CD4-positive, alpha-beta T cell treated with Interleukin-2 at 100 ng/mL for 4 hours (primary cell): ENCODE data around the gene CCDC91.
"Not testable (repeated sequence)": the region's sequence is repeated elsewhere in the genome, so short reads cannot be mapped to it uniquely, and the experiment has no call there.

Experiments used
- DNase-seq: peaks from one replicate; pipeline ENCODE4 v3.0.0-alpha.2; 2020; ENCODE audit warnings: low spot score

Gene CCDC91

GRCh38 chr12:28367326-28367725, 177.1 kb downstream of the CCDC91 start:
- DNase-seq: no peak

- DNase-seq: no peak
Measured at GRCh38 chr12:28367993-28368392, 177.7 kb downstream of the CCDC91 start.

- no peak for DNase-seq
Measured at GRCh38 chr12:28369483-28369882, 179.2 kb downstream of the CCDC91 start.

GRCh38 chr12:28374556-28374955, 184.3 kb downstream of the CCDC91 start:
- no peak for DNase-seq

- DNase-seq: no peak
Measured at GRCh38 chr12:28378736-28379135, 188.5 kb downstream of the CCDC91 start.

- DNase-seq: not testable (repeated sequence)
Measured at GRCh38 chr12:28379779-28380178, 189.5 kb downstream of the CCDC91 start.

GRCh38 chr12:28383368-28383767, 193.1 kb downstream of the CCDC91 start:
- no peak for DNase-seq

- no peak for DNase-seq
Measured at GRCh38 chr12:28388879-28389278, 198.6 kb downstream of the CCDC91 start.

GRCh38 chr12:28390206-28390605, 199.9 kb downstream of the CCDC91 start:
- DNase-seq: no peak

GRCh38 chr12:28390761-28391385, 200.6 kb downstream of the CCDC91 start:
- no peak for DNase-seq

GRCh38 chr12:28409892-28410291, 219.6 kb downstream of the CCDC91 start:
- no peak for DNase-seq

GRCh38 chr12:28413460-28414109, 223.3 kb downstream of the CCDC91 start:
- no peak for DNase-seq

- DNase-seq: no peak
Measured at GRCh38 chr12:28415755-28416154, 225.5 kb downstream of the CCDC91 start.

GRCh38 chr12:28421374-28421773, 231.1 kb downstream of the CCDC91 start:
- no peak for DNase-seq

GRCh38 chr12:28424965-28425364, 234.7 kb downstream of the CCDC91 start:
- DNase-seq: no peak

GRCh38 chr12:28425526-28425925, 235.3 kb downstream of the CCDC91 start:
- DNase-seq: no peak

GRCh38 chr12:28427046-28427445, 236.8 kb downstream of the CCDC91 start:
- DNase-seq: no peak

GRCh38 chr12:28440081-28440608, 249.9 kb downstream of the CCDC91 start:
- no peak for DNase-seq

GRCh38 chr12:28442101-28442500, 251.8 kb downstream of the CCDC91 start:
- no peak for DNase-seq

GRCh38 chr12:28443337-28443736, 253.1 kb downstream of the CCDC91 start:
- DNase-seq: no peak

GRCh38 chr12:28446031-28446430, 255.8 kb downstream of the CCDC91 start:
- no peak for DNase-seq

GRCh38 chr12:28453686-28454085, 263.4 kb downstream of the CCDC91 start:
- no peak for DNase-seq

- DNase-seq: no peak
Measured at GRCh38 chr12:28456934-28457710, 266.9 kb downstream of the CCDC91 start.
